ENCODE measurements around the gene YEATS4.

- TF ChIP-seq CTCF (IDR thresholded peaks at IDR 0.05), result no peak
- no peak for TF ChIP-seq POLR2AphosphoS5 (IDR thresholded peaks at IDR 0.05)
- no peak for TF ChIP-seq POLR2A (IDR thresholded peaks at IDR 0.05)
- no peak for TF ChIP-seq EP300 (IDR thresholded peaks at IDR 0.05)
Observed at GRCh38 chr12:69339999-69340398, 19.5 kb upstream of the YEATS4 start.

Measured in gastroesophageal sphincter (tissue), 3 donors.